B cell (primary cell): Measurements from ENCODE around the gene KRT6B. TPM values are rescaled to one million over a fixed set of nuclear protein-coding genes. Genes with fewer than 3 reads are reported as not detected.

ENCODE experiments used
- ATAC-seq: fragments of 200-7000 bp; cut with Tn5 transposase; one replicate; pipeline ENCODE4 v1.10.0; 2021; ENCODE audit warnings: low read depth, mild to moderate bottlenecking, moderate number of reproducible peaks, moderate library complexity
- CTCF ChIA-PET: fragments of 350-600 bp; sonication (Branson Sonifier 250); formaldehyde crosslinking; loops from one replicate; lab custom pipeline; 2021; ENCODE audit warnings: antibody characterized with exemption, inconsistent platforms; lab: Charles Lee
- POLR2A ChIA-PET: fragments of 350-600 bp; sonication (Branson Sonifier 250); formaldehyde crosslinking; loops from one replicate; lab custom pipeline; 2021; ENCODE audit warnings: antibody characterized with exemption; lab: Charles Lee
- DNase-seq: peaks from one replicate; pipeline ENCODE4 v3.0.0; 2013
- H2AFZ ChIP-seq: 2 replicates; pipeline ENCODE4 v1.6.1; 2012; ENCODE audit warnings: mild to moderate bottlenecking, low read depth, low read length; ENCODE audit not compliant: insufficient read depth, poor library complexity, severe bottlenecking
- H3K27ac ChIP-seq, 2 donors: 1 replicate in 1 of 2; 2 replicates in 1 of 2; pipeline ENCODE4 v1.5.1; 2012 to 2013; ENCODE audit warnings: low read length in 2 of 2, mild to moderate bottlenecking in 2 of 2, moderate library complexity in 1 of 2
- H3K27me3 ChIP-seq, 4 experiments: fragments of 200-600 bp in 1 of 4; sonication (generic) in 1 of 4; replicated peaks in 1 of 4; 1 replicate in 2 of 4; 2 replicates in 2 of 4; pipeline versions ENCODE4 v1.6.1 to v1.7.0; 2013 to 2016; ENCODE audit warnings: low read length in 3 of 4, mild to moderate bottlenecking in 2 of 4, mixed read lengths in 1 of 4, moderate library complexity in 1 of 4; ENCODE audit not compliant: insufficient read depth in 4 of 4, control insufficient read depth in 3 of 4; ENCODE audit errors: control extremely low read depth in 1 of 4
- H3K36me3 ChIP-seq, 2 experiments: replicated peaks in 1 of 2; 1 replicate in 1 of 2; 2 replicates in 1 of 2; pipeline versions ENCODE4 v1.6.1 to v1.7.1; 2013; ENCODE audit warnings: low read length in 1 of 2; ENCODE audit not compliant: insufficient read depth in 2 of 2, control insufficient read depth in 1 of 2; ENCODE audit errors: control extremely low read depth in 1 of 2, extremely low read depth in 1 of 2
- H3K4me1 ChIP-seq, 2 donors: fragments of 200-600 bp in 1 of 2; sonication (generic) in 1 of 2; 1 replicate in 1 of 2; 2 replicates in 1 of 2; pipeline versions ENCODE4 v1.5.1 to v1.6.1; 2013 to 2017; ENCODE audit warnings: low read length in 2 of 2; ENCODE audit not compliant: control insufficient read depth in 2 of 2, insufficient read depth in 2 of 2
- H3K4me2 ChIP-seq: replicated peaks from 2 replicates; pipeline ENCODE3; 2012; ENCODE audit warnings: mild to moderate bottlenecking, low read depth, low read length; ENCODE audit not compliant: poor library complexity, severe bottlenecking
- H3K4me3 ChIP-seq, 5 experiments: fragments of 200-600 bp in 1 of 5; sonication (generic) in 1 of 5; 1 replicate in 3 of 5; 2 replicates in 2 of 5; pipeline versions ENCODE4 v1.5.1 to v1.7.0; 2011 to 2016; ENCODE audit warnings: low read length in 4 of 5, mild to moderate bottlenecking in 4 of 5, low read depth in 2 of 5, control low read depth in 1 of 5, moderate library complexity in 1 of 5; ENCODE audit not compliant: insufficient read depth in 1 of 5; ENCODE audit errors: control extremely low read depth in 1 of 5, extremely low read depth in 1 of 5
- H3K79me2 ChIP-seq: fragments of 200-600 bp; sonication (generic); one replicate; pipeline ENCODE4 v1.6.0; 2016; ENCODE audit warnings: low read length; ENCODE audit not compliant: control insufficient read depth, insufficient read depth
- H3K9ac ChIP-seq: fragments of 200-600 bp; sonication (generic); 2 replicates; pipeline ENCODE4 v1.6.1; 2017; ENCODE audit warnings: mild to moderate bottlenecking, low read length, moderate library complexity
- H3K9me3 ChIP-seq, 3 donors: one replicate each; pipeline versions ENCODE4 v1.6.1 to v1.7.1; 2013; ENCODE audit warnings: low read length in 2 of 3; ENCODE audit not compliant: control insufficient read depth in 2 of 3, insufficient read depth in 1 of 3; ENCODE audit errors: control extremely low read depth in 1 of 3
- H4K20me1 ChIP-seq: 2 replicates; pipeline ENCODE4 v1.6.0; 2012; ENCODE audit warnings: mild to moderate bottlenecking, low read length; ENCODE audit not compliant: insufficient read depth, control insufficient read depth, poor library complexity, severe bottlenecking
- H3K27ac Mint-ChIP-seq: one replicate; pipeline ENCODE4 v1.8.0; 2021; ENCODE audit warnings: mixed read lengths
- H3K27me3 Mint-ChIP-seq: one replicate; pipeline ENCODE4 v1.8.0; 2021; ENCODE audit warnings: mixed read lengths
- H3K4me1 Mint-ChIP-seq: one replicate; pipeline ENCODE4 v1.8.0; 2021; ENCODE audit warnings: mixed read lengths
- H3K4me3 Mint-ChIP-seq: one replicate; pipeline ENCODE4 v1.8.0; 2021; ENCODE audit warnings: mixed read lengths
- H3K9me3 Mint-ChIP-seq: one replicate; pipeline ENCODE4 v1.8.0; 2022; ENCODE audit warnings: mixed read lengths; ENCODE audit not compliant: insufficient read depth
- CTCF ChIP-seq: fragments of 200-600 bp; IDR thresholded peaks from one replicate; pipeline ENCODE4 v1.8.0; 2022; ENCODE audit warnings: antibody characterized with exemption, mild to moderate bottlenecking
- EZH2 ChIP-seq: IDR thresholded peaks from 2 replicates; pipeline ENCODE4 v1.6.1; 2012; ENCODE audit warnings: borderline replicate concordance, low read depth, mild to moderate bottlenecking, moderate library complexity, low read length; ENCODE audit not compliant: insufficient read depth, poor library complexity, severe bottlenecking
- WGBS: methylation state at CpG from one replicate; pipeline ENCODE4 v1.1.5; 2013; ENCODE audit warnings: missing lambda C conversion rate; ENCODE audit not compliant: insufficient coverage; 5-methylcytosine and 5-hydroxymethylcytosine counted together
- intact Hi-C: fragments of 100-400 bp; cut with micrococcal nuclease; formaldehyde crosslinking; loops from one replicate; pipeline ENCODE4 v1.10.0; 2022
- polyA plus RNA-seq: library from polyadenylated mRNA; depleted of rRNA; stranded (reverse); fragments of >200 nt; gene quantifications from 2 replicates; pipeline ENCODE4 v1.2.3, GENCODE V29; 2012
- total RNA-seq, 2 donors: library from RNA; stranded (reverse); fragments of 120-200 nt in 1 of 2; gene quantifications; 1 replicate in 1 of 2; 2 replicates in 1 of 2; pipeline versions ENCODE4 v1.2.3 to v1.2.4, GENCODE V29; 2013 to 2022

KRT6B gene
- total and polyA plus RNA-seq, 2 donors (not counting 1 experiment from before 2014, with no cell fraction given), result not detected

GRCh38 chr12:52401926-52402325, 50.0 kb downstream of the KRT6B start:
- Histone ChIP-seq H3K27me3 (peaks cover 0 to 3% (median 0%) of the 10 kb centered on the region in 4 experiments), H4K20me1 (no peaks in the 10 kb centered on the region), H3K9ac (no peak overlapping the region), H3K4me1 (no peaks in the 10 kb centered on the region), H3K4me3 (no peak overlapping the region), H3K9me3 (no peaks in the 10 kb centered on the region), H3K36me3 (no peaks in the 10 kb centered on the region), H2AFZ (no peak overlapping the region), H3K4me2 (no peak overlapping the region), H3K79me2 (no peaks in the 10 kb centered on the region), H3K27ac (no peak overlapping the region)
- Mint-ChIP-seq H3K9me3 (no peaks in the 10 kb centered on the region), H3K4me1 (no peaks in the 10 kb centered on the region), H3K27me3 (peaks cover 12% of the 10 kb centered on the region), H3K4me3 (no peak overlapping the region), H3K27ac (no peak overlapping the region)
- intact Hi-C loops, result no loop called here
- ChIA-PET CTCF (no interaction called here), POLR2A (no interaction called here)
- DNase-seq (no peak), ATAC-seq (no peak)
- WGBS, result 67% methylated on average over 4 of the region's 4 CpGs
- TF ChIP-seq EZH2 (no peak), CTCF (no peak)

GRCh38 chr12:52401526-52401925, 50.4 kb downstream of the KRT6B start:
- H3K9me3 Mint-ChIP-seq, result no peaks in the 10 kb centered on the region
- POLR2A ChIA-PET, result no interaction called here
- ATAC-seq, result no peak

More at GRCh38 chr12:52401526-52401925, 50.4 kb downstream of the KRT6B start:
- H3K36me3 ChIP-seq, result no peaks in the 10 kb centered on the region
- DNase-seq, result no peak
- intact Hi-C loops, result no loop called here
- no peak for TF ChIP-seq CTCF
- no peak for TF ChIP-seq EZH2
- no peak overlapping the region for H3K4me2 ChIP-seq
- H3K4me1 ChIP-seq, result no peaks in the 10 kb centered on the region
- no peaks in the 10 kb centered on the region for H3K79me2 ChIP-seq
- no peak overlapping the region for H2AFZ ChIP-seq
- CTCF ChIA-PET, result no interaction called here
- H3K27me3 Mint-ChIP-seq, result peaks cover 12% of the 10 kb centered on the region
- WGBS, result 83% methylated on average over 5 of the region's 5 CpGs
- H4K20me1 ChIP-seq, result no peaks in the 10 kb centered on the region
- no peak overlapping the region for H3K4me3 Mint-ChIP-seq
- H3K4me1 Mint-ChIP-seq, result no peaks in the 10 kb centered on the region
- no peak overlapping the region for H3K4me3 ChIP-seq
- no peaks in the 10 kb centered on the region for H3K9me3 ChIP-seq
- H3K27ac Mint-ChIP-seq, result no peak overlapping the region
- no peak overlapping the region for H3K27ac ChIP-seq
- no peak overlapping the region for H3K9ac ChIP-seq
- H3K27me3 ChIP-seq, result peaks cover 0 to 3% (median 0%) of the 10 kb centered on the region in 4 experiments
